ENCODE data around the gene RBFOX1.

RBFOX1 gene

DNA sequence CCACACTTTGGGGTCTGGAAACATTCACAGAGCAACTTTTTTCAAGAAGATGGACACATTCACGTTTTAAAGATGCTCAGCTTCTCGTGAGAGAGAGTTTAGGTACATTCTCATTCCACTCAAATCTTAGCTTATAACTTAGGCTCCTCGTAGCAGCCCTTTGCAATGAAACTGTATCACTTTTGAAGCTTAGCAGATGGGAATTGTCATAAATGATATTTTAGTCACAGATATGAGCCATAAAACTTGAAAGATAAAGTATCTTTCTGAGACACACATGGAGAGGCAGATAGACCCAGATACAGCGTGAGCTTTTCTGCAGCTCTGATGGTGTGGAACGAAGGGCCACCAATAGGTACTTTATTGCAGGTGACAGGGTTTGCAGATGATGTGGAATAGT lies 41.1 kb downstream of the RBFOX1 start:
- DNase-seq (ENCODE audit: low read depth), result no peak

DNA sequence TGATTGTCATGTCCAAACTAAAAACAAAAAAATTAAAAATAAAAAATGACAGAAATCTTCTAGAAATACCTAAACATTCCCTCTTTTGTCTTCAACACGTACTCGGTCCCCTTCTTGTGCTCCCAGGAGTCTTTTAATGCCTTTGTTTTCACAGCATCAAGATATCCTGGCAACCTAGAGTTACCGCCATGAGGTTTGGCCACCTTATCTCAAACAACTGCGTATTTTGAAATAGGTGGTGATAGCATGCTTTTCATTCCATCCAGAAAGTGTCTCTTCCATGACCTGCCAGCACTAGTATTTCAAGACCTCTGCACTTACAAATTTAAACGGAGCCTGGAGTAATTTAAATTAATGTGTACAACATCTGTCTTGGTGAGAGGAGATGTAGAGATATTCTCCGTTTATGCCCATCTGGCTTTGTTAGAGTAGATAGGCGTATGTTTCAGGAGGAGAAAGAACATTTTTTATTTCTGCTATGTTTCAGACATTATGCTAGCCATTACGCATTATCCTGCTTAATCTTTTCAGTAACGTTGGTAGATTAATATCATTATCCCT lies 42.0 kb downstream of the RBFOX1 start:
- DNase-seq (ENCODE audit: low read depth), result no peak

DNA sequence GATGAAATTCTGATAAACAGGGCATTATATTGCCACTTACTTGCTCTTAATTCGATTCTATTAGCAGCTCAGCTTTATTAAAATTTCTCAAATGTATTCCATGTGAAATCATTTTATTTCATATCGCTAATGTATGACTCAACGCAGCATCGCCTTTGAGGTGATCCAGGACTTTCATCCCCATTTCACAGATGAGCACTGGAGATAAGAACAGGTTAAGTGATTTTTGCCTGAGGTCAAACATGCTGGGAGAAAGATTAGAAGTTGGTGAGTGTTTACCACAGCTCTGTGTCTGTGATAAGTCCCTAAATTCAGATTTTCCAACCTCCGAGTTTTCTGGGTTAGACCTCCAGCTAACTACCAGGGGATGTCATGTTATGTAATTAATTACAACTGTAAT lies 43.6 kb downstream of the RBFOX1 start:
- DNase-seq (ENCODE audit: low read depth), result no peak

DNA sequence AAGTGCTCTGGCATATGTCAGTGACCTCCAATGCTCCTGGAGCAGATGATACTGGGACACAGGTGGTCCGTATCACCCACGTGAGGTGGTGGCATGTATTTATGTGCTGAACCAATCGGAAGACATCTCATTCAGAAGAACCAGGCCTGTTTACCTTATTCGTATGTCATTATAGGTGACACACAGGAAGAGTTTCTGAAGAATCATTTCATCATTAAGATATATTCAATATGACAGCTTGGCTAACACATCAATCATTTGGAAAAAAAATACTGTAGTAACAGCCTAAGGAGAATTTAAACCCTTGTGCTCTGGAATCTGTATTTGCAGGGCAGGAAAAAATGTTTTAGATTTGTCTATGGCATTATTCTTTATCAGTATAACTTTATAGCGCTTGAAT lies 44.6 kb downstream of the RBFOX1 start:
- DNase-seq (ENCODE audit: low read depth), result no peak

DNA sequence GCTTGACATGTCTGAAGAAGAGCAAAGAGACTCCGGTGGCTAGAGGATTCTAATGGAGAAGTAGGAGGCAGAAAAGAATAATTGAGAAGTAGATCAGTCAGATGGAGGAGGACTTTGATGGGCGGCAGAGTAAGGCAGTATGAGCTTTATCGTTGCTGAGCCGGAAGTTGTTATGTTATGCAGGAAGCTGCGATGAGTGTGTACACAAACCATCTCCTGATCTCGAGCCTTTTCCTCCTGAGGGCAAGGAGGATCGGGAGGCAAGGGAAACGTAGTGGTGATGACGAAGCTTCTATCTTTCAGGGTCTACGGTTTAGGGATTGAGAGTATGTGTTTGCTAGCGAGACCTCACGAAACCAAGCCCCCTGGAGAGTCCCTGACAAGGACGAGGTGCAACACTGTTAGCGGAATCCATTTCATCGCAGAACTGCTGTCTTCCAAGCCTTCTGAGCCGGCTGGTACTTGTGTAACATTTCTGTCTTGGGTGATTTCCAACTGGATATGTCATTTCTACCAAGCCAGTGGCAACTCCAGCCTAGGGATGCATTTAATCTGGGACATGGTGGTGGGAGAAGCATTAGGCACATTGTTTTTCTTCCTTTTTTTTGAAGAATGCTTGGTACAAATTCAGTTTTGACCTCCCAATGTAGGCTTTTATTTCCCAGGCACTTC lies 45.5 kb downstream of the RBFOX1 start:
- DNase-seq (ENCODE audit: low read depth), result no peak

DNA sequence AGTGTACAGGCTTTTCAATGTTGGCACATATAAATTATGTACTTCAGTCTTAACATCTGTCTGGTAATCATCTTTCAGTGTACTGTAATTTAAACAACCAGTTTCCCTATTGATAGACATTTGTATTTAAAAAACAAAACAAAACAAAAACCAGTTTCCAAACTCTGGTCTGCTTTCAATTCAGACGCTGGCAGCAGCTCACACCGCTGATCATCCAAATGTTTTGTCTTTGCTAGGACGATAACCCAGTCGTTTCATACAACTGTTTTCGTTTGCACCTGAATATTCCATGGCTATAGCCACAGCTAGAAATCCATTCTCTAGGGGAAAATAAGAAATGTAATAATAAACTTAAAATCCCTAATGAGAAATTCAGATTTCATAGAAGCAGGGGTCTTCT lies 47.8 kb downstream of the RBFOX1 start:
- DNase-seq (ENCODE audit: low read depth), result no peak

DNA sequence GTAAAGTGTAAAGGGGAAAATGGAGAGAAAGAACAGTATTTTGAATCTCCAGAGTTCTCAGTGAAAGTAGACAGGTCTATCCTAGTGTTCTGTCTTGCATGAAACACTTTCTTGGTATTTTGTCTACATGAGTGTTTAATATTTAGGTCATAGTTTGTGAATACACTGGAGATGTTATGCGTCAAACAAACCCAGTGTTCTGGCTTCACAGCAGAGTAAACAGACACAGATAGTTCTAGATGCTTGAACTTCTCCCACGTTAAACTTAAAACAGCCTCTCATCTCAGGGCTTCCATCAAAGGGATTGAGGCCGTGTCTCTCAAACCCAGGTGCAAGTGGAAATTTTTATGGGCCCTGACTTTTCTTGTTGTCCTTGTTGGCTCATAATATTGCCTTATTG lies 48.3 kb downstream of the RBFOX1 start:
- no peak for DNase-seq (ENCODE audit: low read depth)

DNA sequence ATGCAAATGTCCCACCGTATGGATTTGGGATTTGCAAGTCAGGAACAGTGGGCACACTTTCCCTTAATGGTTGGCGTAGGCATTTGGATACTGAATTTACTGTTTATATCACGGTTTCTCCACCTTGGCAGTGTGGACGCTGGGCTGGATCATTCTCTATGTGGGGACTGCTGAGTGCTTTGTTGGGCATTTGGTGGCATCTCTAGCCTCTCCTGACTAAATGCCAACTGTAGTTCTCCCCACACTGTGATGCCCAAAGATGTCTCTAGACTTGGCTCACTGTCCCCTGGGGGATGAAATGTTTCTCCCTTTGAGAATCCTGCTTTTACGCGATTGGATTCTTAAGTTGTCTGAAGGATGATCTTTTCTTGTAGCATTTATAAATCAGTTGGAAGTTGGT lies 49.0 kb downstream of the RBFOX1 start:
- DNase-seq (ENCODE audit: low read depth), result no peak

DNA sequence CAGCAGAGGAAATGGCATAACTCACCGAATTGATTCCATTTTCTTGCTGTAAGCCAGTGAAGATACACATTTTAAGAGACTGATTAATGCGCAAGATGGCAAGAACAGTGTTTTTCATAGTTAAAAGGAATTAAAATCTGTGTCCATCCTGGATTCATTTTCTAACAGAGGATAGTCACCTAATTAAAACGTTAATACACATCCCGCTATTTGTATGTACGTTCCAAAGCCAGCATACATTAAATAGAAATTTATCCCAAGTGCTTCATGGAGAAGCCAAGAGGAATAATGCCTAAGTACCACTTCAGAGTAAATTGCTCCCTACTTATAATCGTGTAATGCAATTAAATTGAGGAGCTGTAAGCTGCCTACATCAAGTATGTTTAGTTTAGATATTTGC lies 49.9 kb downstream of the RBFOX1 start:
- no peak for DNase-seq (ENCODE audit: low read depth)

DNA sequence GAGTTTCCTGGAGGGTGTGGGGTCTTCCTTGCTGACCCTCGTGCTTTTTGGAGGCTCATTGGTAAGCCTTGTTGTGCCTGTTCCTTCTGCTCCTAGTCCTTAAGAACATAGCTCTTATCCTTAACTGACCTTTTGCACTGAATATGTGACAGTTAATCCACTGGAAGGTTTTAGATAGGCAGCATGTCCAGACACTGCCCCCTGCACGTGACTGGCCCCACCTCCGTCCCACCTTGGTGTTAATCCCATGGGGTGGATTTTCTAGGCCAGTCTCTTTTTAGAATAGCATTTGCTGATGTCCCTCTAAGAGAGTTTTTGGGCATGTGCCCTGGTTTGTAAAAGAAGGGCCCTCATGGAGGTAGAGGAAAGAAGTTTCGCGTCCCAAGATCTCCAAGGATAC lies 58.3 kb downstream of the RBFOX1 start:
- no peak for DNase-seq (ENCODE audit: low read depth)

DNA sequence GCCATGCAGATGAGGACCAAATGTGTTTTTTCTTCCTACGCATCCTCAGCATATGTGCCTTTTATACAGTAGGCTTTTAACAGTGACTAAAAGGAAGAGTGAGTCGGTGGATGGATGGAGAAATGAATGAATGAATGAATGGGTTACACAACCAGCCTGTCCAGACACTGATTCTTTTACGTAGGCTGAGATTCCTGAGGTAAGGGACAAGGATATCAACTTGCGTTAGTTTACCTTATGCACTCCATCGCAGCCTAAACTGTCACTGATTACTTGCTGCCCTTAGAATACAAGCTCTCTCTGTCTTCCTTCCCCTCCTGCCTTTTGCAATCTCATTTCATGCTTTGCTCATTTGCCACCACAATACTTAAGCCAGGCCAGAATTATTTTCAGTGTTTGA lies 59.0 kb downstream of the RBFOX1 start:
- no peak for DNase-seq (ENCODE audit: low read depth)

DNA sequence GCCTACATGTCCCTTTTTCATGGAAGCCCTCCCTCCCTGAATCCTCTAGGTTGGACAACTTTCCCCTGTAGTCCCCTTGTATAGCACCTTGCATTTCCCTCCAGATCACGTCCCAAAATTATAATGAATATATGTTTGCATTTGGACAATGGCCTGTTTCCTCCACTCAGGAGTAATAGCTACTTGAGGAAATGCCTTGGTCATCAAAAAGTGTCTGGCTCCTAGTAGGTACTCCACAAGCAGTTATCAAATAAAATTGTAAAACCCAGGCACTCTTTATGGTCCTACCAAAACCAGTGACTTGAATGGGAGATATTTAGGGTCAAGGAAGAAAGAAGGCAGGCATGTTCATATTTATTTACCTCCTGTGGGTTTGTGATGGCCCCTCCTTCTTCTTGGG lies 59.6 kb downstream of the RBFOX1 start:
- no peak for DNase-seq (ENCODE audit: low read depth)

DNA sequence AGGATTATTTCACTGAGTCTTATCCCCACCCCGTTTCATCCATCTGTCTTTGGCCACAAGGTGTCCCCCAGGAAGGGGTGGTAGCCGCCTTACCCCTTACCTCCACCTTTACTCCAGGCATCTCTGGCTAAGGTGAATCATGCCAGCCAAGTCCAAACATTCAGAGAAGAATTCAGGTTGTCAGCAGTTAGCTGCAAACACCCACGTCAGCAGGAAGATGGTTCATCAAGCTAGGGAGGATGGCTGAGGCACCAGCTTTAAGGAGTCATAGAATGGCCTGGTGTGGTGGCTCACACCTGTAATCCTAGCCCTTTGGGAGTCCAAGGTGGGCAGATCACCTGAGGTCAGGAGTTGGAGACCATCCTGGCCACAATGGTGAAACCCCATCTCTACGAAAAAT lies 61.0 kb downstream of the RBFOX1 start:
- DNase-seq (ENCODE audit: low read depth), result no peak

DNA sequence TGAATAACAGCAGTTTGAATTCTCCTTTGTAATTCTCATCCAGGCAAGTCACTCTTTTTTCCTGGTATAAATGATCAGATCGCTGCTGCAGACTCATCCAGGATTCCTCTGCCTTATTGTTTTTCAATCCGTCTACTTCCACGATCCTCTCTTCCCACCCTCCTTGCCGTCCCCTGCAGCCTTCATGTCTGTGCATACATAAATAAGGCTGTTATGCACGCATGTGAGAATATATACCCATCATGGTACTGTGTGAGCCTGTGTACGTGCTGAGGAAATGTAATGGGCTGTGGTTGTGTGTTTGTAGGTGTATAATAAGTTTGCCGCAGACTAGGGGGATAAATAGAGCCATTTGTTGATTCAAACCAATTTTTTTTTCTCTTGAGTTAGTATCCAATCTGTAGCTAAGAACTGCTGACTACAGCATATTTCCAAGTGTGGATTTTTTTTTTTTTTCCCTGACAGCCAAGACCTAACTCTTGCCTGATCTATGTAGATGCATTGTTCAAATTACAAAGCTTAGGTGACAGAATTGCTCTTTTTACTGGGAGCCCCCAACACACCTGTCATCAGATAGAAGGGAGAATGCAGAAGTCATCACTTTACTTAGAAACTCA lies 62.2 kb downstream of the RBFOX1 start:
- DNase-seq (ENCODE audit: low read depth), result no peak

DNA sequence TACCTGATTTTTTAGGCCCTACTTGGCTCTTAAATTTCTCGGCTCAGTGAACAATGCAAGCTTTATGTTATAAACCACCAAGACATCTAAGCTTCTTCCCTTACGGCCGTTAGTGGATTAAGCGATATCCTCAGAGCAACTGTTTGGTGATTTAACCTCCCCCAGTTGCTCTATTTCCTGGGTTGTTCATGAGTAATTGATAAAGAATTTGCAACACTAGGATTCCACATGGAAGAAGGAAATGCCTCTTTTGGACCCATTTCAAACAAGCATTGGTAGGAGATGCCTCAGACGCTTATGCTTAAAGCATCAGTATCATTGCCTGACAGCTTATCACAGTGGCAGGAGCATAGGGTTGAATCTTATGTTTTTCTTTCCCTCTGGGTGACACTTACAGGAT lies 65.3 kb downstream of the RBFOX1 start:
- no peak for DNase-seq (ENCODE audit: low read depth)

DNA sequence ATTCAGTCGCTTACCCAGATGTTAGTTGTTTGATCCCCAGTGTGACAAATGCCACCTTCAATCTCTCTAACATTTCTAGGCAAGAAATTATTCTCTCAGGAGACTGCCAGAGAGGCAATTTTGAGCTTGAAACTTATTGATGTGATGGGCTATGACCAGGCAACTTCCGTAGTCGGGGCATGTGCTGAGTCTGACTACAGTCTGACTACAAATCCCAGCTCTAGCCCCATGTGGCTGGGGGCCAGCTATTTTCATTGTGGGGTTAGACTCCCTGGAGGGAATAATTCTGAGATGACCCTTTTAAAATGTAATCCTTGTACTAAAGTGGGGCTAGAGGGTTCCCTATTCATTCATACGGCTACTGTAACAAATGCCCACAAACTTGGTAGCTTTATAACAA lies 65.9 kb downstream of the RBFOX1 start:
- DNase-seq (ENCODE audit: low read depth), result no peak

DNA sequence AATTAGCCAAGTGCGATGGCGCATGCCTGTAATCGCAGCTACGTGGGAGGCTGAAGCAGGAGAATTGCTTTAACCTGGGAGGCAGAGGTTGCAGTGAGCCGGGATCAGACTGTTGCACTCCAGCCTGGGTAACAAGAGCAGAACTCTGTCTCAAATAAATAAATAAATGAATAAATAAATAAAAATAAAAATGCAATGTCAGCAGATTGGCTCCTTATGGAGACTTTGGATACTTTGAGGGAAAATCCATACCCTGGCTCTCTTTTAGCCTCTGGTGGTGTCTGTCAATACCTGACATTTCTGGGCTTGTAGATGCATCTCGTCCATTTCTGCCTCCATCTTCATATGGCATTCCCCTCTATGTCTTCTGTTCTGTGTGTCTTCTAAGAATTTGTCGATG lies 66.7 kb downstream of the RBFOX1 start:
- no peak for DNase-seq (ENCODE audit: low read depth)

DNA sequence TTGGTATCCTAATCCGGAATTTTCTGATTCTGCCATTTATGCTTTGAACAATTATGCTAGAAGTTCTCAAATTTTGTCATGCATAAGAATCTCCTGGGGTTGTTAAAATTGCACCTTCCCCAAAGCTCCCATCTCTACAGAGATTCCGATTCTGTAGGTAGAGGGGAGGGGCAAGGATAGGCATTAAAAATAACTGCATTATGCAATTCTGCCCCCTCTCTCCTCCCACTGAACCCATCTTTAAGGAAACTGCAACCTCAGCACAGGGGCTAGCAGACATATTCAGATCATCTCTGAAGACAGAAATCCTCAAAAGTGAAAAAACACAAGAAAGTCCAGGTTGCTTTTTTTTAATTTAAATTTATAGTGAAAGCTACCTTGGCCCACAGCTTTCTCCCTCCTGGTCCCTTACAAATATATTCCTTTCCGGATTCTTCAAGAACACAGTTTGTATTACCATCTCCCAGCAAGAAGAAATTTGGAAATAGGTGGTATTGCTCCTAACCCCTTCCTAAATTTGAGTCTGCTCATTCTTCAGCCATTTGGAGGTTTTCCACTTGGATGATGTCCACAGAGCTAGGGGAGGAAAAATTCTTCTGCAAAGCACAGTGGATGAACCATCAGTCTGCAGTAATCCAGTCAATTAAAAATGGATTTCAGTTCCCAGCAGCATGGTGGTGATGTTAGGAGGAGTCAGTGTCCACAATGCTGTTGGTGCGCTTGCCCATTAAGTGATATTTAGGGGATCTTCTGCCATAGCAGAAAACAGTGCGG lies 67.7 kb downstream of the RBFOX1 start:
- DNase-seq (ENCODE audit: low read depth), result no peak

DNA sequence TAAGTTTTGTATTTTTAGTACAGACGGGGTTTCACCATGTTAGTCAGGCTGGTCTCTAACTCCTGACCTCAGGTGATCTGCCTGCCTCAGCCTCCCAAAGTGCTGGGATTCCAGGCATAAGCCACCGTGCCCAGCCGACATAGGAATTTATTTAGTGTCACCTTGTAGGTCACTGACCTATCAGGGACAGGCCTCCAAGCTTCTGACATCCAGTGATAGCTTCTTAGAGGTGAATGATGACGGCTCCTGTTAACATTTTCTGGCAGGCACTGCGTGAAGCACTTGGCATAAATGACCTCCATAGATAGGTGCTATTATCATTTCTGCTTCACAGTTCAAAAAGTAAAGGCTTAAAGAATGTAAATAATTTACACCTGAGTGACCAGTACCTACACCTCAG lies 71.6 kb downstream of the RBFOX1 start:
- no peak for DNase-seq (ENCODE audit: low read depth)

DNA sequence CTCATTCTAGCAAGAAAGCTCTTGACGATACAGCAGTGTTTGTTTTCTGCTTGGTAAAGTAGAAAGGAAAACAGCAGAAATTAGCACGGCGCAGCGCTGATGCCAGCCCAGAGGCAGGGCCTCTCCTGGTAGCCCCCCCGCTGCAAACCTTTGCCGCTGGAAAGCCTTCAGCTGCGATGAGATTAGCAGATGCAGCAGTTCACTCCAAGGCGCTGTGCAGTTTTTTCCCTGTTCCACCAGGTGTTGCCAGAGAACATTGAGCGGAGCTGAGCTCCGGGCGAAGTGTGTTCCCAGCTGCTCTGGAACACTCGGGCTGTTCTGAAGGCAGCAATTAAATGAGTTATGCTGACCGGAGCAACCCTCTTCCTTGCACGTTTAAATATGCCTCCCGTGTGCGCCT lies 72.5 kb downstream of the RBFOX1 start:
- DNase-seq (ENCODE audit: low read depth), result no peak

DNA sequence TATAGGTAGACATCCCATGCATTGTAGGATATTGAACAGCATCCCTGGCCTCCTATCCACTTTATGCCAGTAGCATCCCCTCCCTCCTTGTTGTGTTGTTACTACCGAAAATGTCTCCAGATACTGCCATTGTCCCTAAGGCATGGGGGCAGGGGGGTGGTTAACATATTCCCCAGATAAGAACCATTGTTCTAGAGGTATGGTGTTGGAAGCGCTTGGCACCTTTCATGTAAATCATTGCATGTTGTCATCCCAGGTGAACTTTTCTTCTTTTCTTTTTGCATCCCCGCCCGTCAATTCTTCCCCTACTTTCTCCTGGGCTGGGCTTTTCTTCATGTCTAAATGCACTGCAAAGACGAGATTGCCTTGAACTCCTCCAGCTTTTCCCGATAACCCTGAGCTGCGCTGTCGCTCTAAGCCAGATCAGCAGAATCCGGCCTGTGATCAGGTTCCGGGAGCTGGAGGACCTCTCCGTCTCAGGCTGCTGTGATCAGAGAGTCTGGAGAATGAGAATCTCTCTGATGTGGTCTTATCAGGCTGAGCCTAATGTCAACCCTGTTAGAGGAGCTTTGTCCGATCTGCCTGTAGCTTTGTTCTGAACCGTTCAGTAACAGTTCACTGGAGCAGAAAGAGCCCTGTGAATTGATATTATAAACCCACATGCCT lies 76.2 kb downstream of the RBFOX1 start:
- DNase-seq (ENCODE audit: low read depth), result no peak

DNA sequence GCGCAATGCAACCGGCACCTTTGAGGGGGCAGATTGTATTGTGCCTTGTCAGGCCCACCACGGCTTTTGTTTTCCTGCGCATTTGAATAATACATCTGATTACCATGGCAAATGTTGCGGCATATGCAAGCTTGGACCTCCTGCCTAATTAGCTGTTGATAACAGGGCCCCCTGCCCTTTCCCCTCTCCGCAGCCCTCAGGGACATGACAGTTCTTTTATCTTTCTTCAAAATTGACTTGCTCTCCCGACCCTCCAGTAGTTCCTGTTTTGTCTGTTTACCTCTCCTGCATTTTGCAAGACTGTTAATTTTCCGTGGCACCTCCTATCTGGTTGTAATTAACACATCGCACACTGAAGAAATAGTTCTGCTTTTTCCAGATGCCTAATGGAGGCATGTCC lies 86.8 kb downstream of the RBFOX1 start:
- DNase-seq (ENCODE audit: low read depth), result no peak

DNA sequence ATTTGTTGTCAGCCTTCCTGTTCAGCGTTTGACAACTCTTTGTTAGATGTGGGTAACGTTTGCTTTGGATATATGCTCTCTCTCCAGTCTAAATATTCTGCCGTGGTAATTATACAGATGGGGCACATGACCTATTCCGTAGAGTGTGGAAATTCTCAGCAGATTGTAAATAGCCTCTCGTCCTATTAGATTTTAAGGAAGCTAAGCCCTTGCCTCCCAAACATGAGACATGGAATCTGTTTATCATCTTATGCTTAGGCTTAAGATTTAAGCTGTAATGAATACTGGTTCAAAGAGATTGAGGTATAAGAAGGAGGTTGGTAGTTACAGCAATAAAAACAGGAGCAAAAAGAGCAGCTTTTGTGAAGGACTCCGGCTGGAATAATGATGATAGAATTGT lies 87.4 kb downstream of the RBFOX1 start:
- no peak for DNase-seq (ENCODE audit: low read depth)

Measured in stimulated activated CD8-positive, alpha-beta memory T cell treated with anti-CD3 and anti-CD28 coated beads, Interleukin-15, amount 100 ng/mL, for 24 hours (primary cell).